ENCODE data around the gene MBP. TPM values are rescaled to one million over a fixed set of nuclear protein-coding genes. Genes with fewer than 3 reads are reported as not detected.

MBP gene
- polyA plus RNA-seq, 3 donors from 2014 or later = 187 to 403 (median 297) TPM

GRCh38 chr18:77039196-77040130, 93.1 kb downstream of the MBP start:
- Mint-ChIP-seq H3K27ac (peak overlapping the region; percentile 77 to 91 (median 88)), H3K36me3 (peaks cover 3 to 23% (median 15%) of the 10 kb centered on the region in 3 donors), H3K4me1 (peaks cover 85 to 87% of the 10 kb centered on the region in 2 donors), H3K27me3 (ENCODE audit: low read depth in 3 of 3) (peaks cover 7 to 14% (median 11%) of the 10 kb centered on the region in 3 donors), H3K4me3 (peak overlapping the region; percentile 27 to 68 (median 50)), H3K9me3 (peaks cover 0 to 2% (median 0%) of the 10 kb centered on the region in 6 donors)
- no peak for DNase-seq

GRCh38 chr18:77038182-77038858, 94.3 kb downstream of the MBP start:
- H3K9me3 Mint-ChIP-seq = peaks cover 0 to 2% (median 0%) of the 10 kb centered on the region in 6 donors
- DNase-seq = no peak
- peak overlapping the region; percentile 71 to 91 (median 84) for H3K27ac Mint-ChIP-seq
- H3K27me3 Mint-ChIP-seq (ENCODE audit: low read depth in 3 of 3) = peaks cover 7 to 14% (median 14%) of the 10 kb centered on the region in 3 donors
- H3K36me3 Mint-ChIP-seq = peaks cover 2 to 18% (median 11%) of the 10 kb centered on the region in 3 donors
- peak overlapping the region in 4 of 5 donors; percentile 5 to 66 (median 62) for H3K4me3 Mint-ChIP-seq
- peaks cover 85 to 89% of the 10 kb centered on the region in 2 donors for H3K4me1 Mint-ChIP-seq

GRCh38 chr18:77037567-77037966, 95.0 kb downstream of the MBP start:
- Mint-ChIP-seq H3K27ac (peak overlapping the region; percentile 34 to 90 (median 77)), H3K9me3 (peaks cover 0 to 2% (median 0%) of the 10 kb centered on the region in 6 donors), H3K27me3 (ENCODE audit: low read depth in 3 of 3) (peaks cover 7 to 14% (median 14%) of the 10 kb centered on the region in 3 donors), H3K4me1 (peaks cover 85 to 88% of the 10 kb centered on the region in 2 donors), H3K4me3 (peak overlapping the region; percentile 51 to 66 (median 61)), H3K36me3 (peaks cover 3 to 14% (median 11%) of the 10 kb centered on the region in 3 donors)
- no peak for DNase-seq

- H3K36me3 Mint-ChIP-seq = peaks cover 3 to 14% (median 11%) of the 10 kb centered on the region in 3 donors
- H3K4me1 Mint-ChIP-seq = peaks cover 93 to 94% of the 10 kb centered on the region in 2 donors
- H3K27me3 Mint-ChIP-seq (ENCODE audit: low read depth in 3 of 3) = peaks cover 8 to 19% (median 16%) of the 10 kb centered on the region in 3 donors
- DNase-seq = no peak
- H3K27ac Mint-ChIP-seq = peak overlapping the region; percentile 55 to 88 (median 82)
- H3K4me3 Mint-ChIP-seq = peak overlapping the region; percentile 31 to 72 (median 53)
- H3K9me3 Mint-ChIP-seq = peaks cover 0 to 2% (median 0%) of the 10 kb centered on the region in 6 donors
Observed at GRCh38 chr18:77035380-77036187, 97.0 kb downstream of the MBP start.

GRCh38 chr18:77033575-77033974, 99.0 kb downstream of the MBP start:
- no peak for DNase-seq

GRCh38 chr18:77032181-77032701, 100.3 kb downstream of the MBP start:
- peaks cover 8 to 22% (median 20%) of the 10 kb centered on the region in 3 donors for H3K27me3 Mint-ChIP-seq (ENCODE audit: low read depth in 3 of 3)
- H3K4me3 Mint-ChIP-seq = peak overlapping the region; percentile 57 to 76 (median 62)

More at GRCh38 chr18:77033575-77033974, 99.0 kb downstream of the MBP start:
- Mint-ChIP-seq H3K4me3 (peak overlapping the region; percentile 5 to 64 (median 49)), H3K27me3 (ENCODE audit: low read depth in 3 of 3) (peaks cover 8 to 24% (median 17%) of the 10 kb centered on the region in 3 donors), H3K4me1 (peaks cover 85 to 86% of the 10 kb centered on the region in 2 donors), H3K27ac (peak overlapping the region; percentile 55 to 79 (median 73)), H3K9me3 (no peaks in the 10 kb centered on the region), H3K36me3 (peaks cover 3 to 15% (median 14%) of the 10 kb centered on the region in 3 donors)

GRCh38 chr18:77031662-77032061, 100.9 kb downstream of the MBP start:
- no peak for DNase-seq
- H3K9me3 Mint-ChIP-seq = no peaks in the 10 kb centered on the region
- peaks cover 74 to 76% of the 10 kb centered on the region in 2 donors for H3K4me1 Mint-ChIP-seq
- H3K27me3 Mint-ChIP-seq (ENCODE audit: low read depth in 3 of 3) = peaks cover 8 to 26% (median 20%) of the 10 kb centered on the region in 3 donors
- peaks cover 3 to 15% (median 14%) of the 10 kb centered on the region in 3 donors for H3K36me3 Mint-ChIP-seq
- peak overlapping the region; percentile 74 to 92 (median 81) for H3K27ac Mint-ChIP-seq
- peak overlapping the region; percentile 33 to 70 (median 60) for H3K4me3 Mint-ChIP-seq

More at GRCh38 chr18:77032181-77032701, 100.3 kb downstream of the MBP start:
- DNase-seq = no peak
- Mint-ChIP-seq H3K36me3 (peaks cover 3 to 15% (median 14%) of the 10 kb centered on the region in 3 donors), H3K9me3 (no peaks in the 10 kb centered on the region), H3K4me1 (peaks cover 74 to 75% of the 10 kb centered on the region in 2 donors), H3K27ac (peak overlapping the region; percentile 74 to 92 (median 81))

- H3K4me3 Mint-ChIP-seq = peak overlapping the region in 1 of 5 donors; percentile 28
- peaks cover 6 to 28% (median 20%) of the 10 kb centered on the region in 3 donors for H3K27me3 Mint-ChIP-seq (ENCODE audit: low read depth in 3 of 3)
- no peak for DNase-seq
- H3K4me1 Mint-ChIP-seq = peaks cover 72 to 78% of the 10 kb centered on the region in 2 donors
- no peaks in the 10 kb centered on the region for H3K9me3 Mint-ChIP-seq
- peaks cover 3 to 14% (median 7%) of the 10 kb centered on the region in 3 donors for H3K36me3 Mint-ChIP-seq
- H3K27ac Mint-ChIP-seq = peak overlapping the region in 5 of 6 donors; percentile 9 to 74 (median 60)
Observed at GRCh38 chr18:77030201-77030600, 102.4 kb downstream of the MBP start.

GRCh38 chr18:77025831-77026363, 106.7 kb downstream of the MBP start:
- H3K27ac Mint-ChIP-seq = peak overlapping the region in 3 of 6 donors; percentile 25 to 66 (median 66)
- no peaks in the 10 kb centered on the region for H3K9me3 Mint-ChIP-seq
- H3K4me1 Mint-ChIP-seq = peaks cover 71 to 72% of the 10 kb centered on the region in 2 donors
- H3K4me3 Mint-ChIP-seq = no peak overlapping the region
- peaks cover 1 to 32% (median 11%) of the 10 kb centered on the region in 3 donors for H3K27me3 Mint-ChIP-seq (ENCODE audit: low read depth in 3 of 3)
- DNase-seq = no peak
- peaks cover 0 to 13% (median 8%) of the 10 kb centered on the region in 3 donors for H3K36me3 Mint-ChIP-seq

GRCh38 chr18:77025123-77025522, 107.5 kb downstream of the MBP start:
- Mint-ChIP-seq H3K9me3 (no peaks in the 10 kb centered on the region), H3K4me3 (no peak overlapping the region), H3K27ac (no peak overlapping the region), H3K4me1 (peaks cover 71 to 72% of the 10 kb centered on the region in 2 donors), H3K36me3 (peaks cover 0 to 13% (median 9%) of the 10 kb centered on the region in 3 donors), H3K27me3 (ENCODE audit: low read depth in 3 of 3) (peaks cover 0 to 34% (median 12%) of the 10 kb centered on the region in 3 donors)
- no peak for DNase-seq

GRCh38 chr18:77024476-77024875, 108.1 kb downstream of the MBP start:
- peaks cover 71 to 72% of the 10 kb centered on the region in 2 donors for H3K4me1 Mint-ChIP-seq
- H3K4me3 Mint-ChIP-seq = no peak overlapping the region
- no peaks in the 10 kb centered on the region for H3K9me3 Mint-ChIP-seq
- peak overlapping the region in 2 of 6 donors; percentile 66 to 87 for H3K27ac Mint-ChIP-seq
- no peak for DNase-seq
- peaks cover 0 to 32% (median 13%) of the 10 kb centered on the region in 3 donors for H3K27me3 Mint-ChIP-seq (ENCODE audit: low read depth in 3 of 3)
- H3K36me3 Mint-ChIP-seq = peaks cover 0 to 12% (median 10%) of the 10 kb centered on the region in 3 donors
